ENCODE results near the gene STPG3. TPM values are rescaled to one million over a fixed set of nuclear protein-coding genes. Genes with fewer than 3 reads are reported as not detected.
A peak's percentile ranks its signal among the peaks of the same experiment; 100 is the strongest.

STPG3 gene
- total and polyA plus RNA-seq, 2 of the 8 experiments (the other 6 are each of a cell fraction or from before 2014, with no cell fraction given) = not detected

DNA sequence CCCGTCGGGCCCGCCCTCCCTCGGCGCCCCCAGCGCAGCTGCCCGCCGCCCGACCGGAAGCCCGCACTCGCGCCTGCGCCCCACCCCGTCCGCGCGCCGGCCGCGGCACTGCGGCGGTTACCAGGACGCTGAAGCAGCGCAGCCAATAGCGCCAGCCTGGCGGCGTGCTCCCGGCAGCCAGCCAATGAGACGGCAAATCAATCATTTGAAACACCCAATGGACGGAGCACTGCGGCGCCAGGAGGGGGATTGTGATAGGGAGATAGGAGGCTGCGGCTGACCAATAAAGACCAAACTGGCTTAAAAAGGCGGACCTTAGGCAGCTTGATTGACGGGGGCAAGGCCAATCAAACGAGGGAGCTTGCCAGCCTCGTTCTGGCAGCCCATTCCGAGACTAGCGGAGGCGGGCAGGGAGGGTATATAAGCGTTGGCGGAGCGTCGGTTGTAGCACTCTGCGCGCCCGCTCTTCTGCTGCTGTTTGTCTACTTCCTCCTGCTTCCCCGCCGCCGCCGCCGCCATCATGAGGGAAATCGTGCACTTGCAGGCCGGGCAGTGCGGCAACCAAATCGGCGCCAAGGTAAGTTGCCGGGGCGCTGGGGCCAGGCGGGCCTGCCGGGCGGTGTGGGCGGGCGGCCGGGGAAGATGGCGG is 10.1 kb upstream of the STPG3 start, which contains the start of gene TUBB4B:
Gene TUBB4B, plus strand, starts transcription at position 447 of the 649 bp plus-strand sequence. Its CDS starts 74 bp downstream, at position 521.
- WGBS, 2 experiments (ENCODE audit: extremely low coverage in 1 of 2, insufficient coverage in 1 of 2, insufficient read length in 1 of 2, insufficient replicate concordance in 2 of 2, low coverage in 1 of 2, low lambda C conversion rate in 2 of 2, missing lambda C conversion rate in 1 of 2) = 1% methylated on average over 56 of the region's 67 CpGs; no CpG with 5 or more reads in 1 of the 2 experiments
- Histone ChIP-seq H4K91ac (replicated peaks; ENCODE audit: insufficient read length, low read length) (peak within 1 kb of the TSS; percentile 91), H3K4ac (replicated peaks; ENCODE audit: insufficient read length, low read depth, low read length) (no peak within 1 kb of the TSS), H3K18ac (ENCODE audit: extremely low read depth, low read length) (peak within 1 kb of the TSS; percentile 95), H3K4me1 (replicated peaks in 1 of 4; ENCODE audit: control insufficient read depth in 3 of 4, insufficient read depth in 4 of 4, low read length in 3 of 4) (peaks cover 0 to 27% (median 21%) of the 10 kb centered on the region in 4 experiments; a peak in 6 of 7 replicates), H4K20me1 (replicated peaks in 1 of 2; ENCODE audit: control insufficient read depth in 1 of 2, insufficient read depth in 2 of 2, low read length in 2 of 2) (peaks cover 22 to 23% of the 10 kb centered on the region in 2 experiments), H3K23me2 (ENCODE audit: low read depth, low read length) (peaks cover 5% of the 10 kb centered on the region; the same call in 1 of the 2 replicates), H3K79me1 (ENCODE audit: low read depth, low read length) (peaks cover 5% of the 10 kb centered on the region), H3K56ac (replicated peaks; ENCODE audit: insufficient read length, low read depth, low read length) (peak within 1 kb of the TSS; percentile 77), H3K9me3 (ENCODE audit: insufficient read depth in 2 of 2, low read depth in 1 of 2, low read length in 1 of 2) (no peaks in the 10 kb centered on the region), H2BK20ac (ENCODE audit: low read length) (no peak within 1 kb of the TSS), H3K36me3 (ENCODE audit: control insufficient read depth in 2 of 4, insufficient read depth in 4 of 4, low read length in 3 of 4) (peaks cover 6 to 18% (median 15%) of the 10 kb centered on the region in 4 experiments; a peak in 7 of 8 replicates), H2BK12ac (ENCODE audit: low read depth, low read length) (no peak within 1 kb of the TSS), H4K5ac (ENCODE audit: insufficient read length, low read depth, low read length) (peak within 1 kb of the TSS; percentile 52), H2BK120ac (replicated peaks; ENCODE audit: low read depth, low read length) (no peak within 1 kb of the TSS), H3K23ac (ENCODE audit: insufficient read length) (no peak within 1 kb of the TSS), H2AFZ (ENCODE audit: low read length) (no peak within 1 kb of the TSS), H4K8ac (ENCODE audit: extremely low read depth, insufficient read depth, low read length) (peak within 1 kb of the TSS; percentile 91; the same call in 1 of the 2 replicates), H3K14ac (ENCODE audit: insufficient read length) (no peak within 1 kb of the TSS), H2BK5ac (ENCODE audit: low read depth, low read length) (peak within 1 kb of the TSS; percentile 95), H3K4me3 (ENCODE audit: extremely low read depth in 1 of 4, insufficient read depth in 2 of 4, low read depth in 3 of 4, low read length in 4 of 4) (peak within 1 kb of the TSS; percentile 64 to 92 (median 76)), H3K79me2 (ENCODE audit: control insufficient read depth in 1 of 2, insufficient read depth in 2 of 2, low read length in 2 of 2) (peaks cover 0 to 20% of the 10 kb centered on the region in 2 experiments; a peak in 2 of 4 replicates), H2AK5ac (ENCODE audit: low read depth, low read length) (no peak within 1 kb of the TSS), H3K4me2 (ENCODE audit: insufficient read depth in 1 of 2, low read depth in 2 of 2, low read length in 2 of 2) (peak within 1 kb of the TSS; percentile 76 to 87), H3K27me3 (replicated peaks in 1 of 4; ENCODE audit: control insufficient read depth in 3 of 4, extremely low read depth in 1 of 4, insufficient read depth in 3 of 4, low read length in 3 of 4) (no peaks in the 10 kb centered on the region), H3K9ac (replicated peaks in 1 of 4; ENCODE audit: extremely low read depth in 1 of 4, low read depth in 3 of 4, low read length in 3 of 4) (peak within 1 kb of the TSS; percentile 29 to 95 (median 64)), H3K27ac (ENCODE audit: low read depth, low read length) (peak within 1 kb of the TSS; percentile 67; the same call in 1 of the 2 replicates), H2BK15ac (ENCODE audit: low read length) (no peak within 1 kb of the TSS)
- ChIA-PET CTCF (ENCODE audit: partially characterized antibody) (interaction anchor here (0.9 to 9.1 kb wide), 3 partner anchors 13 to 33 kb away, joined by 3 to 113 read pairs (median 8); partner anchors contain the start of genes CYSRT1, RNF208 and RNF224), POLR2A (ENCODE audit: partially characterized antibody) (interaction anchor here (0.6 to 69.9 kb wide), 42 partner anchors 6 to 364 kb away, joined by 3 to 1462 read pairs (median 3); partner anchors contain the start of genes ABCA2, CYSRT1, ENTPD2 and GRIN1)
- peak; percentile 94 for FAIRE-seq
- peak; percentile 94 to 100 for DNase-seq (ENCODE audit: low read depth in 1 of 2, low spot score in 2 of 2)
- peak; percentile 85 for TF ChIP-seq PHF8 (conservative IDR thresholded peaks at IDR 0.05; ENCODE audit: low read depth, low read length)
- no peak for TF ChIP-seq RXRA (IDR thresholded peaks at IDR 0.05; ENCODE audit: insufficient read depth, low read depth, low read length)
- no peak for TF ChIP-seq CHD1 (IDR thresholded peaks at IDR 0.05; ENCODE audit: low read depth, low read length)
- no peak for TF ChIP-seq KDM1A (IDR thresholded peaks at IDR 0.05; ENCODE audit: borderline replicate concordance, low read length)
- TF ChIP-seq POU5F1 (IDR thresholded peaks at IDR 0.05; ENCODE audit: low read depth, low read length) = no peak
- TF ChIP-seq KDM5A (IDR thresholded peaks at IDR 0.05; ENCODE audit: low read length) = no peak
- no peak for TF ChIP-seq HDAC6 (IDR thresholded peaks at IDR 0.05; ENCODE audit: low read depth, low read length)
- peak; percentile 99 for TF ChIP-seq TAF1 (IDR thresholded peaks at IDR 0.05; ENCODE audit: low read depth, low read length)
- peak; percentile 98 for TF ChIP-seq TBP (IDR thresholded peaks at IDR 0.05; ENCODE audit: low read depth, low read length)
- no peak; the same call in none of the 2 replicates for TF ChIP-seq CREB1 (IDR thresholded peaks at IDR 0.05)
- peak; percentile 99 for TF ChIP-seq GTF2F1 (IDR thresholded peaks at IDR 0.05; ENCODE audit: borderline replicate concordance, low read depth, low read length)
- no peak for TF ChIP-seq SUZ12 (IDR thresholded peaks at IDR 0.05; ENCODE audit: low read length)

All from H1 (cell line).